Measurements from ENCODE around the gene COA3. TPM values are rescaled to one million over a fixed set of nuclear protein-coding genes. Genes with fewer than 3 reads are reported as not detected.
A peak's percentile ranks its signal among the peaks of the same experiment; 100 is the strongest.

Gene COA3
- total RNA-seq, 1 donor from 2014 or later: 93.9 TPM

DNA sequence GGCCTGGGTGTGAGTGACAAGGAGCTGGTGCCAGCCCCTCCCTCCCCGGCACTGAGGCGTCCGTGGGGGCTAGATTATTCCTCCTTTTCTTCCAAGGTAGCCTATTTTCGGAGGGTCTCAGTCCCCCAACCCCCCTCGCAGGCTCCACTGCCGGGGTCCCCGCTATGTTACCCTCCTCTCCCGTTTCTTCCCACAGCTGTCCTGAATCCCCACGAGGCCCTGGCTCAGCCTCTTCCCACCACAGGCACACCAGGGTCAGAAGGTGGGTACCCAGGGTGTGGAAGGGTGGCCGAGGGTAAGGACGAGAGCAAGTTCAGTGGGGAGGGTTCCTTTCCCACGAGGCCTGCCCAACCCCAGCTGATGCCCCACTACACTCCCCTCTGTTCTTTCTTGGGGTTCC is 36.9 kb downstream of the COA3 start:
- no peaks in the 10 kb centered on the region for H3K9me3 Mint-ChIP-seq
- peaks cover 54% of the 10 kb centered on the region for H3K27me3 Mint-ChIP-seq
- H3K27ac Mint-ChIP-seq: no peak overlapping the region
- H3K36me3 Mint-ChIP-seq: no peaks in the 10 kb centered on the region
- DNase-seq (ENCODE audit: extremely low spot score, unreplicated experiment): no peak
- H3K4me1 Mint-ChIP-seq (ENCODE audit: unreplicated experiment): peaks cover 12% of the 10 kb centered on the region
- H3K4me3 Mint-ChIP-seq: peak overlapping the region; percentile 76
- no peak for TF ChIP-seq CTCF (conservative IDR thresholded peaks at IDR 0.05)

GRCh38 chr17:42760652-42761581 is 37.6 kb downstream of the COA3 start, which contains the start of gene RAMP2:
TSS of gene RAMP2 (plus strand) at chr17:42761227. CDS start at chr17:42761262, 35 bp downstream.
- Mint-ChIP-seq H3K27ac (no peak within 1 kb of the TSS), H3K4me1 (ENCODE audit: unreplicated experiment) (peaks cover 12% of the 10 kb centered on the region), H3K27me3 (peaks cover 58% of the 10 kb centered on the region), H3K9me3 (no peaks in the 10 kb centered on the region), H3K36me3 (no peaks in the 10 kb centered on the region), H3K4me3 (peak within 1 kb of the TSS; percentile 77)
- no peak for DNase-seq (ENCODE audit: extremely low spot score, unreplicated experiment)
- TF ChIP-seq CTCF (conservative IDR thresholded peaks at IDR 0.05): no peak

GRCh38 chr17:42759982-42760651 is 38.4 kb downstream of the COA3 start:
- peaks cover 12% of the 10 kb centered on the region for H3K4me1 Mint-ChIP-seq (ENCODE audit: unreplicated experiment)
- TF ChIP-seq CTCF (conservative IDR thresholded peaks at IDR 0.05): no peak
- no peaks in the 10 kb centered on the region for H3K36me3 Mint-ChIP-seq
- peak overlapping the region; percentile 77 for H3K4me3 Mint-ChIP-seq
- H3K9me3 Mint-ChIP-seq: no peaks in the 10 kb centered on the region
- peaks cover 59% of the 10 kb centered on the region for H3K27me3 Mint-ChIP-seq
- H3K27ac Mint-ChIP-seq: no peak overlapping the region
- no peak for DNase-seq (ENCODE audit: extremely low spot score, unreplicated experiment)

DNA sequence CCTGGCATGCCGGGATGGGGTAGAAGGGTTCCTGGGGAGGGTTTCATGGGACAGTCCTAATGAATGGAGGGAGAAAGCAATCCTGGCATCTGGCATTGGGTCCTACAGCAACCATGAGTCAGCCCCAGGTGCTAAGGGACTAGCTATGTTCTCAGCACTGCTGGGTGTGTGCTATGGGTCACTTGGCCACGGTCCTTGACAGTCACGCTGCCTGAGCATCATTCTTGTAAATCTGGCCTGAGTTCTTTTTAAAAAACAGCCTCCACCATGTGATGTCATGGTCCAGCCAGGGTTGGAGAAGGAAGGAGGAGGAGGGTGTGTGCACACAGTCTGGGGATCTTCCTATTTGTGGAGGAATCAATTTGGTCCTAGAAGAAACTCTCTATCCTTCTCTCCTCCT is 43.7 kb downstream of the COA3 start:
- DNase-seq (ENCODE audit: extremely low spot score, unreplicated experiment): no peak
- Mint-ChIP-seq H3K27me3 (peaks cover 47% of the 10 kb centered on the region), H3K4me3 (no peak overlapping the region), H3K4me1 (ENCODE audit: unreplicated experiment) (peaks cover 5% of the 10 kb centered on the region), H3K9me3 (no peaks in the 10 kb centered on the region), H3K36me3 (no peaks in the 10 kb centered on the region), H3K27ac (no peak overlapping the region)
- TF ChIP-seq CTCF (conservative IDR thresholded peaks at IDR 0.05): no peak

- H3K27ac Mint-ChIP-seq: no peak overlapping the region
Measured at GRCh38 chr17:42751628-42752027, 46.9 kb downstream of the COA3 start.

More at GRCh38 chr17:42751628-42752027, 46.9 kb downstream of the COA3 start:
- Mint-ChIP-seq H3K4me3 (no peak overlapping the region), H3K27me3 (peaks cover 31% of the 10 kb centered on the region), H3K36me3 (no peaks in the 10 kb centered on the region), H3K9me3 (no peaks in the 10 kb centered on the region), H3K4me1 (ENCODE audit: unreplicated experiment) (peaks cover 10% of the 10 kb centered on the region)
- no peak for TF ChIP-seq CTCF (conservative IDR thresholded peaks at IDR 0.05)
- DNase-seq (ENCODE audit: extremely low spot score, unreplicated experiment): no peak
